ENCODE data around the gene B4GALNT1.
"Not testable (repeated sequence)": the region's sequence is repeated elsewhere in the genome, so short reads cannot be mapped to it uniquely, and the experiment has no call there.

The B4GALNT1 gene

GRCh38 chr12:57619434-57620244 is 13.4 kb downstream of the B4GALNT1 start:
- no peak overlapping the region for H3K4me3 ChIP-seq (ENCODE audit: low read depth, low read length)
- no peak for TF ChIP-seq CTCF (IDR thresholded peaks at IDR 0.05; ENCODE audit: low read depth, low read length, missing control alignments)
- DNase-seq (ENCODE audit: low read depth), result no peak
- in situ Hi-C loops (cut with HindIII; ENCODE audit: low sequenced_read_pairs), result no loop called here

- no peak for TF ChIP-seq CTCF (IDR thresholded peaks at IDR 0.05; ENCODE audit: low read depth, low read length, missing control alignments)
- in situ Hi-C loops (cut with HindIII; ENCODE audit: low sequenced_read_pairs), result no loop called here
- H3K4me3 ChIP-seq (ENCODE audit: low read depth, low read length), result no peak overlapping the region
- DNase-seq (ENCODE audit: low read depth), result no peak
Observed at GRCh38 chr12:57618966-57619433, 14.0 kb downstream of the B4GALNT1 start.

- H3K4me3 ChIP-seq (ENCODE audit: low read depth, low read length); DNase-seq (ENCODE audit: low read depth); in situ Hi-C loops (cut with HindIII; ENCODE audit: low sequenced_read_pairs): not testable (repeated sequence)
Observed at GRCh38 chr12:57618431-57618830, 14.6 kb downstream of the B4GALNT1 start.

GRCh38 chr12:57617942-57618341 is 15.1 kb downstream of the B4GALNT1 start:
- no peak for TF ChIP-seq CTCF (IDR thresholded peaks at IDR 0.05; ENCODE audit: low read depth, low read length, missing control alignments)
- no peak overlapping the region for H3K4me3 ChIP-seq (ENCODE audit: low read depth, low read length)
- DNase-seq (ENCODE audit: low read depth), result no peak
- in situ Hi-C loops (cut with HindIII; ENCODE audit: low sequenced_read_pairs), result no loop called here

GRCh38 chr12:57616383-57617101 is 16.5 kb downstream of the B4GALNT1 start:
- DNase-seq (ENCODE audit: low read depth), result no peak
- H3K4me3 ChIP-seq (ENCODE audit: low read depth, low read length), result no peak overlapping the region
- in situ Hi-C loops (cut with HindIII; ENCODE audit: low sequenced_read_pairs), result no loop called here
- no peak for TF ChIP-seq CTCF (IDR thresholded peaks at IDR 0.05; ENCODE audit: low read depth, low read length, missing control alignments)

GRCh38 chr12:57615637-57616036 is 17.4 kb downstream of the B4GALNT1 start:
- in situ Hi-C loops (cut with HindIII; ENCODE audit: low sequenced_read_pairs), result no loop called here
- DNase-seq (ENCODE audit: low read depth), result no peak
- H3K4me3 ChIP-seq (ENCODE audit: low read depth, low read length), result no peak overlapping the region
- no peak for TF ChIP-seq CTCF (IDR thresholded peaks at IDR 0.05; ENCODE audit: low read depth, low read length, missing control alignments)
